HepG2 (cell line): ENCODE results near the gene CCDC7. TPM values are rescaled to one million over a fixed set of nuclear protein-coding genes. Genes with fewer than 3 reads are reported as not detected.

Source experiments
- ATAC-seq: fragments of 200-7000 bp; cut with Tn5 transposase; 3 replicates; pipeline ENCODE4 v1.9.1; 2020; ENCODE audit warnings: mild to moderate bottlenecking, moderate library complexity
- BruUV-seq: library from RNA; stranded (reverse); fragments of 400-500 nt; replicated peaks from 2 replicates; lab custom pipeline; 2021; lab: Mats Ljungman, UMichigan
- CTCF ChIA-PET: fragments of 300-600 bp; formaldehyde crosslinking; extraction: SDS; loops from one replicate; lab custom pipeline; 2021; ENCODE audit warnings: low total read pairs, inconsistent platforms, low intra/inter-chr PET ratio; lab: Yijun Ruan, JAX
- POLR2A ChIA-PET: fragments of 350-600 bp; sonication (Branson Sonifier 250); formaldehyde crosslinking; loops from one replicate; lab custom pipeline; 2020; ENCODE audit warnings: antibody characterized with exemption, inconsistent platforms; lab: Yijun Ruan, JAX
- DNase-seq: peaks from one replicate; pipeline ENCODE4 v3.0.0-alpha.2; 2015; ENCODE audit warnings: low spot score
- FAIRE-seq: peaks from 3 replicates; lab custom pipeline; 2011; peaks lifted over from hg19 to GRCh38; lab: Jason Lieb, UNC
- H2AFZ ChIP-seq: one replicate; pipeline ENCODE4 v1.6.1; 2011; ENCODE audit warnings: low read length, inconsistent platforms
- H3K27ac ChIP-seq: fragments of 300-600 bp; 3 replicates; pipeline ENCODE4 v1.8.0; 2011; ENCODE audit warnings: mixed run types, mild to moderate bottlenecking, mixed read lengths, low read length, inconsistent platforms; ENCODE audit not compliant: insufficient read depth; ENCODE audit errors: extremely low read length
- H3K27me3 ChIP-seq, 2 experiments: fragments of 200-600 bp in 1 of 2; 2 replicates in 1 of 2; 3 replicates in 1 of 2; pipeline versions ENCODE4 v1.6.0 to v1.8.0; 2011; ENCODE audit warnings: low read length in 2 of 2, mild to moderate bottlenecking in 2 of 2, moderate library complexity in 2 of 2, inconsistent platforms in 1 of 2; ENCODE audit not compliant: insufficient read depth in 2 of 2, control insufficient read depth in 1 of 2
- H3K36me3 ChIP-seq, 2 experiments: fragments of 200-600 bp in 1 of 2; replicated peaks in 1 of 2; 2 replicates in 1 of 2; 3 replicates in 1 of 2; pipeline versions ENCODE4 v1.5.1 to v1.8.0; 2011; ENCODE audit warnings: low read length in 2 of 2, inconsistent platforms in 1 of 2; ENCODE audit not compliant: insufficient read depth in 2 of 2, control insufficient read depth in 1 of 2
- H3K4me1 ChIP-seq: 2 replicates; pipeline ENCODE4 v1.5.1; 2012; ENCODE audit warnings: low read length, inconsistent platforms; ENCODE audit not compliant: insufficient read depth
- H3K4me2 ChIP-seq: 2 replicates; pipeline ENCODE4 v1.6.0; 2011; ENCODE audit warnings: low read depth, low read length, inconsistent platforms
- H3K4me3 ChIP-seq, 3 experiments: fragments of 200-600 bp in 1 of 3; sonication (generic), shearing (Covaris generic) in 1 of 3; replicated peaks in 1 of 3; 2 replicates each; pipeline ENCODE4 v1.5.1; 2011 to 2016; ENCODE audit warnings: low read length in 3 of 3, inconsistent platforms in 2 of 3, low read depth in 2 of 3, mild to moderate bottlenecking in 2 of 3, control low read depth in 1 of 3, mixed read lengths in 1 of 3; ENCODE audit not compliant: insufficient read depth in 1 of 3
- H3K79me2 ChIP-seq: one replicate; pipeline ENCODE4 v1.6.1; 2011; ENCODE audit warnings: low read length, inconsistent platforms; ENCODE audit not compliant: insufficient read depth
- H3K9ac ChIP-seq: 2 replicates; pipeline ENCODE4 v1.6.0; 2011; ENCODE audit warnings: mild to moderate bottlenecking, low read depth, low read length, inconsistent platforms; ENCODE audit not compliant: insufficient read depth
- H3K9me3 ChIP-seq: 2 replicates; pipeline ENCODE4 v1.5.1; 2012; ENCODE audit warnings: mild to moderate bottlenecking, low read length
- H4K20me1 ChIP-seq: 2 replicates; pipeline ENCODE4 v1.6.0; 2011; ENCODE audit warnings: inconsistent platforms, mild to moderate bottlenecking, low read length, moderate library complexity; ENCODE audit not compliant: insufficient read depth
- NCOA2 ChIP-seq: sonication (generic); formaldehyde crosslinking; IDR thresholded peaks from 2 replicates; pipeline ENCODE4 v1.8.0; 2022; ENCODE audit warnings: inconsistent platforms
- SRF ChIP-seq: IDR thresholded peaks from 2 replicates; pipeline ENCODE4 v1.6.1; 2011; ENCODE audit warnings: mild to moderate bottlenecking, low read depth, low read length, moderate library complexity
- ZMYM3 ChIP-seq: sonication (generic); formaldehyde crosslinking; IDR thresholded peaks from 2 replicates; pipeline ENCODE4 v1.5.1; 2020; ENCODE audit warnings: mild to moderate bottlenecking, missing genetic modification reagents
- ZNF337 ChIP-seq: sonication (generic); formaldehyde crosslinking; IDR thresholded peaks from 2 replicates; pipeline ENCODE4 v1.5.1; 2020; ENCODE audit warnings: missing genetic modification reagents, low read depth, mild to moderate bottlenecking, borderline replicate concordance
- ZNF44 ChIP-seq: sonication (generic); formaldehyde crosslinking; IDR thresholded peaks from 2 replicates; pipeline ENCODE4 v1.5.1; 2020; ENCODE audit warnings: mild to moderate bottlenecking, missing genetic modification reagents
- ZNF891 ChIP-seq: sonication (generic); formaldehyde crosslinking; IDR thresholded peaks from 2 replicates; pipeline ENCODE4 v1.5.0; 2020; ENCODE audit warnings: mild to moderate bottlenecking, missing genetic modification reagents
- WGBS: methylation state at CpG from one replicate; pipeline ENCODE4 v1.1.6; 2017; ENCODE audit warnings: low lambda C conversion rate; 5-methylcytosine and 5-hydroxymethylcytosine counted together
- in situ Hi-C: cut with HindIII; loops from 2 replicates; pipeline ENCODE4 v1.10.0; 2017; ENCODE audit warnings: low pct_unique_long_range_greater_than_20kb; ENCODE audit not compliant: extremely low pct_ligation_motif_present
- intact Hi-C: fragments of 100-400 bp; cut with micrococcal nuclease; formaldehyde crosslinking; loops from one replicate; pipeline ENCODE4 v1.10.0; 2022; ENCODE audit not compliant: unreplicated experiment
- polyA plus RNA-seq, 8 experiments: library from polyadenylated mRNA; depleted of rRNA in 3 of 8; stranded (reverse) in 7 of 8; unstranded in 1 of 8; fragments of >200 nt; fragmentation: Illumina TruSeq in 4 of 8; extraction: Trizol in 4 of 8; gene quantifications; 2 replicates each; pipeline versions ENCODE4 v1.2.1 to v1.2.3, GENCODE V29; 2011 to 2016; ENCODE audit warnings: low read depth in 4 of 8, missing spikeins in 1 of 8, mixed read lengths in 1 of 8; ENCODE audit not compliant: insufficient read depth in 1 of 8
- total RNA-seq, 5 experiments: library from RNA; depleted of rRNA; stranded (reverse); fragments of >200 nt; fragmentation: Illumina TruSeq; extraction: Trizol; gene quantifications; 2 replicates each; pipeline ENCODE4 v1.2.3, GENCODE V29; 2016; ENCODE audit warnings: low read depth in 1 of 5
- TF ChIP-seq, protein P1 (sequence below): sonication (generic); formaldehyde crosslinking; IDR thresholded peaks from 2 replicates; pipeline ENCODE4 v1.5.1; 2020; ENCODE audit warnings: missing genetic modification reagents, mild to moderate bottlenecking, borderline replicate concordance
- TF ChIP-seq, protein P2 (sequence below): sonication (generic); formaldehyde crosslinking; IDR thresholded peaks from 2 replicates; pipeline ENCODE4 v1.8.0; 2022; ENCODE audit warnings: missing genetic modification reagents, mild to moderate bottlenecking, inconsistent platforms, borderline replicate concordance
- TF ChIP-seq, protein P3 (sequence below): sonication (generic); formaldehyde crosslinking; IDR thresholded peaks from 2 replicates; pipeline ENCODE4 v1.5.0; 2020; ENCODE audit warnings: mild to moderate bottlenecking, missing genetic modification reagents

Gene CCDC7
- total and polyA plus RNA-seq, 2 of the 13 experiments (the other 11 are each of a cell fraction or from before 2014, with no cell fraction given) = 0.40 to 1.8 TPM

DNA sequence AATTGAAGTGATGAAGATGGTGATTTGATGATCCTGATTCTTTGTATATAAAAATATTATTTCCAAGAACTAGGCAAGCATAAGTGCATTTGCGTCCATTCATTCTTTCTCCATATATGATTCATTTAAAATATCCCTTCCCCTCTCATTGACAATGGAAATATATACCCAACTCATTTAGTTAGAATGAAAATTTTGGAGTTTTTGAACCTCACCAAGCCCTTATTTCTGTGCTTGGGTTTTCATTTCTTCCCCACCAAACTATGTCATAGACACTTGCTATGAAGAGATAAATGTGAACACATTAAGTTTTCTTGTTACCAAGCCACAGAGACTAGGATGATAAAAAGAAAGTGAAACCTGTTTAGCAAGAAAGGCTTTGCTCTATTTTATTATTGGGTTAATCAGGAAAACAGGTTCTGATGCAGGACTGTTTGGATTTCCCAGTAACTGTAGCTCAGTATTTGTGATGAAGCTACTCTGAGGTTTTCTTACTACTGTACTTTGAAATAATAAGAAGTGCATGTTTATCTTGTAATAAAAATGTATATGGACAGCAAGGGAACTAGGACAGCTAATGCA lies 443.8 kb downstream of the CCDC7 start:
- no peak for FAIRE-seq
- Histone ChIP-seq H3K36me3 (no peaks in the 10 kb centered on the region), H4K20me1 (no peaks in the 10 kb centered on the region), H3K79me2 (no peaks in the 10 kb centered on the region), H3K27ac (no peak overlapping the region), H3K27me3 (no peaks in the 10 kb centered on the region; a peak in 1 of 5 replicates), H3K4me3 (no peak overlapping the region), H3K4me2 (no peak overlapping the region), H3K4me1 (no peaks in the 10 kb centered on the region), H3K9me3 (no peaks in the 10 kb centered on the region), H3K9ac (no peak overlapping the region), H2AFZ (no peak overlapping the region)
- no peak for TF ChIP-seq NCOA2 (CRISPR knock-in tag)
- TF ChIP-seq, protein P1, sequence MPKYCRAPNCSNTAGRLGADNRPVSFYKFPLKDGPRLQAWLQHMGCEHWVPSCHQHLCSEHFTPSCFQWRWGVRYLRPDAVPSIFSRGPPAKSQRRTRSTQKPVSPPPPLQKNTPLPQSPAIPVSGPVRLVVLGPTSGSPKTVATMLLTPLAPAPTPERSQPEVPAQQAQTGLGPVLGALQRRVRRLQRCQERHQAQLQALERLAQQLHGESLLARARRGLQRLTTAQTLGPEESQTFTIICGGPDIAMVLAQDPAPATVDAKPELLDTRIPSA (CRISPR knock-in tag) = no peak
- TF ChIP-seq, protein P2, sequence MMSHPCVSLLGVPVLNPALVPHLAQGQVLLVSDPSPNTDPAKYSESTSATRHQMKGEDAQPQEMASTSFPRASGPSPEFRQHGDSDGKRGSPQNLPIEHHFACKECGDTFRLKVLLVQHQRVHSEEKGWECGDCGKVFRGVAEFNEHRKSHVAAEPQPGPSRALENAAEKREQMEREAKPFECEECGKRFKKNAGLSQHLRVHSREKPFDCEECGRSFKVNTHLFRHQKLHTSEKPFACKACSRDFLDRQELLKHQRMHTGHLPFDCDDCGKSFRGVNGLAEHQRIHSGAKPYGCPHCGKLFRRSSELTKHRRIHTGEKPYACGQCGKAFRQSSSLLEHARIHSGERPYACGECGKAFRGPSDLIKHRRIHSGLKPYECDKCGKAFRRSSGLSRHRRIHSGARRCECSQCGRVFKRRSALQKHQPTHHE (CRISPR knock-in tag) = no peak
- TF ChIP-seq, protein P3, sequence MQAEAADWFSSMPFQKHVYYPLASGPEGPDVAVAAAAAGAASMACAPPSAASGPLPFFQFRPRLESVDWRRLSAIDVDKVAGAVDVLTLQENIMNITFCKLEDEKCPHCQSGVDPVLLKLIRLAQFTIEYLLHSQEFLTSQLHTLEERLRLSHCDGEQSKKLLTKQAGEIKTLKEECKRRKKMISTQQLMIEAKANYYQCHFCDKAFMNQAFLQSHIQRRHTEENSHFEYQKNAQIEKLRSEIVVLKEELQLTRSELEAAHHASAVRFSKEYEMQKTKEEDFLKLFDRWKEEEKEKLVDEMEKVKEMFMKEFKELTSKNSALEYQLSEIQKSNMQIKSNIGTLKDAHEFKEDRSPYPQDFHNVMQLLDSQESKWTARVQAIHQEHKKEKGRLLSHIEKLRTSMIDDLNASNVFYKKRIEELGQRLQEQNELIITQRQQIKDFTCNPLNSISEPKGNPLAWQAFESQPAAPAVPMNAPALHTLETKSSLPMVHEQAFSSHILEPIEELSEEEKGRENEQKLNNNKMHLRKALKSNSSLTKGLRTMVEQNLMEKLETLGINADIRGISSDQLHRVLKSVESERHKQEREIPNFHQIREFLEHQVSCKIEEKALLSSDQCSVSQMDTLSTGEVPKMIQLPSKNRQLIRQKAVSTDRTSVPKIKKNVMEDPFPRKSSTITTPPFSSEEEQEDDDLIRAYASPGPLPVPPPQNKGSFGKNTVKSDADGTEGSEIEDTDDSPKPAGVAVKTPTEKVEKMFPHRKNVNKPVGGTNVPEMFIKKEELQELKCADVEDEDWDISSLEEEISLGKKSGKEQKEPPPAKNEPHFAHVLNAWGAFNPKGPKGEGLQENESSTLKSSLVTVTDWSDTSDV = no peak
- no peak for TF ChIP-seq ZNF337 (CRISPR knock-in tag)
- TF ChIP-seq ZNF44 (CRISPR knock-in tag) = no peak
- no peak for TF ChIP-seq ZMYM3 (CRISPR knock-in tag)
- TF ChIP-seq SRF = no peak
- TF ChIP-seq ZNF891 (CRISPR knock-in tag) = no peak
- WGBS = 52% methylated on average over 1 of the region's 1 CpG
- POLR2A ChIA-PET = no interaction called here
- CTCF ChIA-PET = no interaction called here
- BruUV-seq = no TSS peak
- intact Hi-C loops = no loop called here
- in situ Hi-C loops = no loop called here
- ATAC-seq = no peak
- DNase-seq = no peak
